ENCODE measurements around the gene HMCES. TPM values are rescaled to one million over a fixed set of nuclear protein-coding genes. Genes with fewer than 3 reads are reported as not detected.

The HMCES gene
- total and polyA plus RNA-seq, 2 of the 13 experiments (the other 11 are each of a cell fraction or from before 2014, with no cell fraction given): 16.1 to 37.5 TPM

- TF ChIP-seq ISX (CRISPR knock-in tag; conservative IDR thresholded peaks at IDR 0.05) (no peak), ZNF598 (CRISPR knock-in tag; IDR thresholded peaks at IDR 0.05; ENCODE audit: borderline replicate concordance) (no peak), ZNF354B (CRISPR knock-in tag; IDR thresholded peaks at IDR 0.05) (no peak), ZNF207 (IDR thresholded peaks at IDR 0.05; ENCODE audit: borderline replicate concordance) (no peak), FOXK2 (IDR thresholded peaks at IDR 0.05) (no peak), ZZZ3 (CRISPR knock-in tag; IDR thresholded peaks at IDR 0.05; ENCODE audit: borderline replicate concordance) (no peak), MNT (IDR thresholded peaks at IDR 0.05) (no peak), TOE1 (CRISPR knock-in tag; IDR thresholded peaks at IDR 0.05) (no peak), ZBTB4 (CRISPR knock-in tag; IDR thresholded peaks at IDR 0.05; ENCODE audit: borderline replicate concordance) (no peak), FOXK1 (CRISPR knock-in tag; IDR thresholded peaks at IDR 0.05; ENCODE audit: borderline replicate concordance, low read depth) (no peak), ZNF773 (CRISPR knock-in tag; IDR thresholded peaks at IDR 0.05; ENCODE audit: borderline replicate concordance) (no peak), PATZ1 (CRISPR knock-in tag; IDR thresholded peaks at IDR 0.05) (peak; percentile 41; the same call in 1 of the 2 replicates), EED (CRISPR knock-in tag; IDR thresholded peaks at IDR 0.05) (0 out of 2 replicates have a peak, but pooled peaks have one; percentile 29), ZSCAN12 (CRISPR knock-in tag; IDR thresholded peaks at IDR 0.05) (no peak), NKX3-1 (CRISPR knock-in tag; IDR thresholded peaks at IDR 0.05) (no peak), ZFY (CRISPR knock-in tag; IDR thresholded peaks at IDR 0.05) (no peak), PITX1 (CRISPR knock-in tag; IDR thresholded peaks at IDR 0.05) (no peak), BRCA1 (CRISPR knock-in tag; IDR thresholded peaks at IDR 0.05) (no peak), ZNF781 (CRISPR knock-in tag; IDR thresholded peaks at IDR 0.05; ENCODE audit: borderline replicate concordance, not compliant biosample characterization) (no peak), DMTF1 (CRISPR knock-in tag; IDR thresholded peaks at IDR 0.05) (no peak), CCAR2 (optimal IDR thresholded peaks at IDR 0.05; ENCODE audit: low read depth, low read length) (no peak), CHCHD3 (CRISPR knock-in tag; IDR thresholded peaks at IDR 0.05) (no peak)
These were observed 66.0 kb downstream of the HMCES start (continued) for GRCh38 chr3:129344540-129345220.
